Measurements from ENCODE around the gene ARL6IP5.

Gene ARL6IP5

GRCh38 chr3:69085833-69086722 is 1.3 kb downstream of the ARL6IP5 start:
- H3K27ac ChIP-seq: peak overlapping the region; percentile 99
- TF ChIP-seq CTCF (conservative IDR thresholded peaks at IDR 0.05; ENCODE audit: low read depth): no peak
- CTCF ChIA-PET: interaction anchor here (0.5 kb wide), 1 partner anchor 79 kb away, joined by 4 read pairs; no protein-coding TSS in a partner anchor
- DNase-seq (ENCODE audit: low spot score): peak; percentile 72
- POLR2A ChIA-PET (ENCODE audit: low non-redundant PET): no interaction called here

GRCh38 chr3:69087030-69087791 is 2.5 kb downstream of the ARL6IP5 start:
- H3K27ac ChIP-seq: peak overlapping the region; percentile 99
- CTCF ChIA-PET: no interaction called here
- POLR2A ChIA-PET (ENCODE audit: low non-redundant PET): no interaction called here
- no peak for DNase-seq (ENCODE audit: low spot score)
- no peak for TF ChIP-seq CTCF (conservative IDR thresholded peaks at IDR 0.05; ENCODE audit: low read depth)

GRCh38 chr3:69088063-69088462 is 3.3 kb downstream of the ARL6IP5 start:
- ChIA-PET CTCF (no interaction called here), POLR2A (ENCODE audit: low non-redundant PET) (no interaction called here)
- DNase-seq (ENCODE audit: low spot score): peak; percentile 8
- H3K27ac ChIP-seq: no peak overlapping the region
- no peak for TF ChIP-seq CTCF (conservative IDR thresholded peaks at IDR 0.05; ENCODE audit: low read depth)

GRCh38 chr3:69090021-69090420 is 5.3 kb downstream of the ARL6IP5 start:
- peak; percentile 38 for DNase-seq (ENCODE audit: low spot score)
- H3K27ac ChIP-seq: no peak overlapping the region
- ChIA-PET CTCF (no interaction called here), POLR2A (ENCODE audit: low non-redundant PET) (no interaction called here)
- no peak for TF ChIP-seq CTCF (conservative IDR thresholded peaks at IDR 0.05; ENCODE audit: low read depth)

GRCh38 chr3:69091389-69092029 is 6.8 kb downstream of the ARL6IP5 start:
- no peak overlapping the region for H3K27ac ChIP-seq
- ChIA-PET POLR2A (ENCODE audit: low non-redundant PET) (interaction anchor here (0.7 kb wide), 1 partner anchor 9 kb away, joined by 3 read pairs; no protein-coding TSS in a partner anchor), CTCF (no interaction called here)
- no peak for TF ChIP-seq CTCF (conservative IDR thresholded peaks at IDR 0.05; ENCODE audit: low read depth)
- no peak for DNase-seq (ENCODE audit: low spot score)

- H3K27ac ChIP-seq: no peak overlapping the region
- DNase-seq (ENCODE audit: low spot score): no peak
- no peak for TF ChIP-seq CTCF (conservative IDR thresholded peaks at IDR 0.05; ENCODE audit: low read depth)
- ChIA-PET CTCF (no interaction called here), POLR2A (ENCODE audit: low non-redundant PET) (no interaction called here)
Observed at GRCh38 chr3:69092030-69092516, 7.3 kb downstream of the ARL6IP5 start.

Measured in RWPE1 (cell line).